NCI-H345 treated with DMSO at 0.1 percent for 48 hours (cell line): ENCODE data around the gene ATP1A3.

Source experiments
- DNase-seq: peaks from one replicate; lab custom pipeline; 2025; ENCODE audit not compliant: unreplicated experiment; lab: John Stamatoyannopoulos, UW

ATP1A3 gene

GRCh38 chr19:41930322-41930722 is 63.7 kb downstream of the ATP1A3 start:
- DNase-seq = no peak

- no peak for DNase-seq
Observed at GRCh38 chr19:41929536-41930071, 64.4 kb downstream of the ATP1A3 start.

DNA sequence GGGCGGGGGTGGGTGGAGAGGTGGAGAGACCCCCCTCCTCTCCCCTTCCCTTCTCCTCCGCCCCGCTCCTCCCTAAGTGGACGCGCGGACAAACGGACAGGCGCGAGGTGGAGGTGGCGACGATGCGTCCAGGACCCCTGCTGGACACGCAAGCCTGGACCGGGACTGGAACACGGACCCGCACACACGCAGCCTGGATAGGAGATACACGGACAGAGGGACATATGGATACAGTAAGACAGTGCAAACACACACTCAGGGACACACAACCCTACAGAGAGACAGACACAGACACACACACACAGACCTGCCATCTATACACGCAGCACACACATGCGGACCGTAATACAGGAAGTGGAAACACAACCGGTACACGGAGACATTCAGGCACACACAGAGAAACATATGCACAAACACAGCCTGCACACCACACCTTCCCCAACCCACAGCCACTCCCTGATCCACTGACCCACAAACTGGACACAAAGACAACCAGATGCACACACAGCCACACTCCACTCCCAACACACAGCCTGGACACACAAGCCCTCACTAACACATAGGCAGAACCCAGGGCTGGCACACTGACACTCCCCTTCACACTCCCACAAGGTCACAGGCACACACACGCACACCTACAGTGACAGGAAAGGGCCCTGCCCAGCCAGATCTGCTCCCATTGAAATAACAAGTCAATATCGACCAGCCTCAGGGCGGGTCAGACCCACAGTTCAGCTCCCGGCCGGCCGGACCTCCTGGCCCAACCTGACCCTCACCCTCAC is 65.1 kb downstream of the ATP1A3 start:
- DNase-seq = no peak

- no peak for DNase-seq
Observed at GRCh38 chr19:41928221-41928683, 65.8 kb downstream of the ATP1A3 start, which contains the start of gene ERFL. ERFL (minus strand) TSS chr19:41928449; CDS start chr19:41912919, 15,530 bp downstream.

DNA sequence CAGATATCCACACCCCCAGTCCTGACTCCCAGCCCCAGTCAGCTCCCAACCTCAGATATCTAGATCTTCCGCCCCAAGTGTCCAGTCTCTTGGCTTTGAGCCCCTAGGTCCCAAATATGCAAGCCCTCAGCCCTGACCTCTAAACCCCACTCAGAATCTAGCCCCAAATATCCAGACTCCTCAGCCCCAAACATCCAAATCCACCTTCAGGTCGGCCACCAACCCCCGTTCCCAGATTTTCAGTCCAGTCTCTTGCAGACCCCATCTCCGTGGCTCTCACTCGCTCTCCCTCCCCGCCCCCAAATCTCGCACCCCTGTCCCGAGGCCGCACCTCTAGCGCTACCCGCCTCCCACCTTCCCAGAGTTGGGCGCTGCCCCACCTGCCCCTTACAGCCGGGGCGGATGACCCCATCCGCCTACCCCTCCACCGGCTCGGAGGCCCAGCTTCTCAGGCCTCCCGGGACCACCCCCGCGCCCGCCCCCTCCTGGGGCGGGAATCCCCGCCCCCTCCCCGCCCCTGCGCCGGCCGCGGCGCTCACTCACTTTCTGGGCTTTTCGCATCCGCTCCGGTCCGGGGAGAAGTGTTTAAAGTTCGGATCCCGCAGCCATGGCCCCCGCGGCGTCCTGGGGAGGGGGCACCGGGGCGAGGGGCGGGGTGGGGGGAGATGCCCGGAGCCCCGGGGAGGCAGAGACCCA is 66.4 kb downstream of the ATP1A3 start:
- DNase-seq = no peak

- no peak for DNase-seq
Observed at GRCh38 chr19:41926763-41927496, 67.1 kb downstream of the ATP1A3 start.

- no peak for DNase-seq
Observed at GRCh38 chr19:41926028-41926762, 67.8 kb downstream of the ATP1A3 start.

GRCh38 chr19:41925208-41926003 is 68.6 kb downstream of the ATP1A3 start:
- no peak for DNase-seq

DNA sequence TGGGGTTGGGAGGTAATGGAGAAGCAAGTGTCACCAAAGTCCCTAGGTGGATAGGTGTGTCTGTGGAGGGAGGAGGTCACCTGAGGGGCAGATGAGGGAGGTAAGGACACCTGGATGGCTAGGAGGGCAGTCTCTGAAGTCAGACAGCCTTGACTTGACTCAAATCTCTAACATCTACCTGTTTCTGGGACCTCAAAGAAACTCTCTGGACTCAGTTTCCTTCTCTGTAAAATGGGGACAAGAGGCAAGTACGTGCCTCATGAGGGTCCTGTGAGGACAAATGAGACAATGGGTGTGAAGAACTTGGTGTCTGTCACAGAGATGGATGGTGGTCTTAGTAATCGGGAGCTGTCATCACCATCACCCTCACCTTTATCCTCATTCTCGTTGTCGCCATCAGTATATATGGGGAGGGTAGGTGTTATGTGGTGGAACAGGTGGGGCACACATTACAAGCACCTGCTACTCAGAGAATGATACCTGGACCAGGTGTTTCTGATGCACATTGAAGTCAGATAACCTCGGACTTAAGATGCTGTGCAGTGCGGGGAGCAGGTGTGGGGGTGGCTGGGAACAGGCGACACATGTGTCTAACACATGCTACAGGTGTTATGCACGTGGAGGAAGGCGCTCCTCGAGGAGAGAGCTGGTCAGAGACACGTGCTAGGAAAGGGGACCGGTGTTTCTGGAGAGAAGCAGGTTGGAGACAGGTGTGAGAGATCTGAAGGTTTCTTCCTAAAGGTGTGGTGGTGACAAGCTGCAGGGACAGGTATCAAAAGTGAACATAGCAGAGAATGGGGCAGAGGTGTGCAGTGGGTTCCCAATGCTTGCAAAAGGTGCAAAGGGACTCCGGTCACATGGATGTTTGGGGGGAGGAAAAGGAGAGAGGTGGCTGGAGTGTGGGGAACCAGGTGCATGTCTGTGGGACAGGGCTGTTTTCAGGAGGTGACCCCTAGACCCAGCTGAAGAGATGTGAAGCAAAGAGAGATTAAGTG is 69.6 kb downstream of the ATP1A3 start:
- DNase-seq = no peak

DNA sequence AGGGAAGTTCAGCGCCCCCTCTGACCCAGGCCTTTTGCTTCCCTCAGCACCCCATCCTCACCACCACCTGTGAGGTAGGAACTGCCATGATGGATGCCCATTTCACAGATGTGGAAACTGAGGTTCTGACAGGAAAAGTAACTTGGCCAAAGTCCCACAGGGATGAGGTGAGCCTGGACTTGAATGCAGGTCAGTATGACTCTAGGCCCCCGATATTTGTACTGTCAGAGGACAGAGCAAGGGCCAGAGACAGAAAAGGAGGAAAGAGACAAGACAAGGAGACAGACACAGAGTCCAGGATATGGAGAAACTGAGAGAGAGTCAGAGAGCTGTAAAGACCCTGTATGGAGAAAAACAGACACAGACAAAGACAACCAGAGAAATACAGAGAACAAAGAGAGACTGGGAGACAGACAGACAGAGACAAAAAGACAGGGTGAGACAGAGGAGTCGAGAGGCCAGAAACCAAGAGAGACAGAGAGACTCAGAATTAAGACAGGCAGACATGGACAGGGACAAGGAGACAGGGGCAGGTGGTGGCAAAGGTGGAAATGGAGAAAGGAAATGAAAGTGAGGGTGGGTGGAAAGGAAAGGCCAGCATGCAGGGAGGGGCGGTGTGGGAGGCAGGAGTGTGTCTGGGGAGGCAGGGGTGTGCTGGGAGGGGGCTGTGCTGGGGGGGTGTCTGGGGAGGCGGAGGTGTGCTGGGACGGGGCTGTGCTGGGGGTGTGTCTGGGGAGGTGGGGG is 70.8 kb downstream of the ATP1A3 start:
- DNase-seq = no peak

DNA sequence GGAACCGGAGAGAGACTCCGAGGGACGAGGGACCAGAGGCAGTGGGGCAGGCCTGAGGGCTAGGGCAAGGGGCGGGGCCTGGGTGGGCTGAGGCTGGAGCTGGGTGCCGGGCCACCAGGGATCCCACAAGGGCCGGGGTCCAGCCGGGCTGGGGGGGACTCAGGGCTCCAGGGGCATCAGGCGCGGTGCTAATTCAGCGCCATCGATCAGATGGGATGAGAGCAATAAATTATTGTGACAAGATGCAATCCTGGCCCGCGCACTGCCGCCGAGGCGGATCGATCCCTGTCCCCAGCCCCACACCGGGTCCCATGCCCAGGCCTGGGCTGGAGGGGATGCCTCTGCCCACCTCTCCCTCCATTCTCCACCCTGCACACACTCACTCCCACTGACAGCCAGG is 71.4 kb downstream of the ATP1A3 start:
- no peak for DNase-seq

DNA sequence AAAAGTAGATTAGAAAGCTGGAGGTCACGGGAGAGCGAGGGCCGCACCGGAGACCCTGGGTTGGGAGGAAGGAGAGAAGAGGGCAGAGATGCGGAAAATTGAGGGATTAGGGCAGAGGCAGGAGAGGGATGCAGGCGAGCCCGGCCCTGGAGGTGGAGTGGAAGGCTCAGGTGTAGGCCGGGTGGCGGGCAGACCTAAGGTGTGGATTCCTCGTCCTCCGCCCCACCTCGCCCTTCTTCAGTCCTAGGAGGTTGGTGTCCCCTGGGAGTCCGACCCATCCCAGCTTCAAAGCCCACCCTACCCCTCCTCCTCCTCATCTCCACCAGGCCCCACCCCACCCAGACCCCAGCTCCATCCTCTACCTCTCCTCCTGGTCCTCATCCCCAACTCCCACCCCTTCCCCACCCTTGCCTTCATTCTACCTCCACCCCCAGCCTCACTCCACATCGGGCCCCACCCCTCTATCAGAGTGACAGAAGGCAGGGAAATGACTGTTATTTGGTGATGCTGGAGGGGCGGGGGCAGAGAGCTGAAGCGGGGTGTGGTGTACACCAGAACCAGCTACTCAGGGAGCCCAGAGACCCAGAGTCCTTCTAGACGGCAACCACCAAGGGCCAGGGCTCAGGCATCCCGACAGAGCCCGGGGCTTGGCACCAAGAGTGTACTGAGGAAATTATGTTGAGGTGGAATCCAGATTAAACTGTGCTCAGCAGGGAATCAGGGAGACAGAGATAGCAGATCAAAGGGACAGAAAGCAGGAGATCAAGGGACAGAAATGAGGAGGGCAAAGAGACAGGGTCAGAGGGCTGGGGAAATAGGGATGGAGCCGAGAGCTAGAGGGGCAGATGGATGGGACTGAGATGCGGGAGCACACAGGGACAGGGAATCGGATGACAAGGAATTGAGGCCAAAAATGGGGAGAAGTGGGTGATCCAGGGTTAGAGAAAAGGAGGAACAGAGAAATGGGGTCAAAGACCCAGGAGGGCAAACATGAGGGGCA is 72.2 kb downstream of the ATP1A3 start:
- no peak for DNase-seq

- no peak for DNase-seq
Observed at GRCh38 chr19:41920882-41921576, 73.0 kb downstream of the ATP1A3 start.

DNA sequence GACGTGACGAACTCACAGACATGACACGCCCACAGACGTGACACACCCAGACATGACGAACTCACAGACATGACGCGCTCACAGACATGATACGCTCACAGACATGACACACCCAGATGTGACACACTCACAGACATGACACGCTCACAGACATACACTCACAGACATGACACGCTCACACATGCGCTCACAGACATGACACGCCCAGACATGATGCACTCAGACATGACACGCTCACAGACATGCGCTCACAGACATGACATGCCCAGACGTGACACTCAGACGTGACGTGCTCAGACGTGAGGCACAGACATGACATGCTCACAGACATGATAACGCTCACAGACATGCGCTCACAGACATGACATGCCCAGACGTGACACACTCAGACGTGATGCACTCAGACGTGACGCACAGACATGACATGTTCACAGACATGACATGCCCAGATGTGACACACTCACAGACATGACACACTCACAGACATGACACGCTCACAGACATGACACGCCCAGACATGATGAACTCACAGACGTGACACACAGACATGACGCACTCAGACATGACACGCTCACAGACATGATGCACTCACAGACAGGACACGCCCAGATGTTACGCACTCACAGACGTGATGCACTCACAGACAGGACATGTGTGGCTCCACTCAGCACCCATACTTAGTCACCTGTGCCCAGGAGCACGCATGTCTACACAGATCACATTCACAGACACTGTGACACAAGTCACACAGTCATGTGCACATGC is 73.9 kb downstream of the ATP1A3 start:
- DNase-seq = no peak

GRCh38 chr19:41918653-41919244 is 75.3 kb downstream of the ATP1A3 start:
- DNase-seq = no peak
